Measurements from ENCODE around the gene ADH7.

ADH7 gene

GRCh38 chr4:99468889-99469288 is 33.7 kb upstream of the ADH7 start:
- H3K27me3 ChIP-seq (ENCODE audit: insufficient read depth, poor library complexity, severe bottlenecking), result no peaks in the 10 kb centered on the region
- DNase-seq (ENCODE audit: low spot score), result no peak
- H3K4me3 ChIP-seq (ENCODE audit: severe bottlenecking), result no peak overlapping the region
- H3K36me3 ChIP-seq (ENCODE audit: low read depth), result no peaks in the 10 kb centered on the region
- H3K27ac ChIP-seq (ENCODE audit: poor library complexity, severe bottlenecking), result no peak overlapping the region
- H3K4me1 ChIP-seq (ENCODE audit: insufficient read depth, poor library complexity, severe bottlenecking), result no peaks in the 10 kb centered on the region
- no peak for ATAC-seq (ENCODE audit: low read depth)
- H3K9me3 ChIP-seq (ENCODE audit: severe bottlenecking), result no peaks in the 10 kb centered on the region
- no peak for TF ChIP-seq CTCF (IDR thresholded peaks at IDR 0.05; ENCODE audit: poor library complexity, severe bottlenecking)

- Histone ChIP-seq H3K9me3 (ENCODE audit: severe bottlenecking) (no peaks in the 10 kb centered on the region), H3K4me1 (ENCODE audit: insufficient read depth, poor library complexity, severe bottlenecking) (no peaks in the 10 kb centered on the region), H3K27me3 (ENCODE audit: insufficient read depth, poor library complexity, severe bottlenecking) (no peaks in the 10 kb centered on the region), H3K27ac (ENCODE audit: poor library complexity, severe bottlenecking) (no peak overlapping the region), H3K36me3 (ENCODE audit: low read depth) (no peaks in the 10 kb centered on the region), H3K4me3 (ENCODE audit: severe bottlenecking) (no peak overlapping the region)
- DNase-seq (ENCODE audit: low spot score) (no peak), ATAC-seq (ENCODE audit: low read depth) (no peak)
- TF ChIP-seq CTCF (IDR thresholded peaks at IDR 0.05; ENCODE audit: poor library complexity, severe bottlenecking), result no peak
Observed at GRCh38 chr4:99467887-99468286, 32.7 kb upstream of the ADH7 start.

GRCh38 chr4:99463566-99463965 is 28.4 kb upstream of the ADH7 start:
- TF ChIP-seq CTCF (IDR thresholded peaks at IDR 0.05; ENCODE audit: poor library complexity, severe bottlenecking), result no peak
- DNase-seq (ENCODE audit: low spot score) (no peak), ATAC-seq (ENCODE audit: low read depth) (no peak)
- Histone ChIP-seq H3K9me3 (ENCODE audit: severe bottlenecking) (no peaks in the 10 kb centered on the region), H3K36me3 (ENCODE audit: low read depth) (no peaks in the 10 kb centered on the region), H3K27ac (ENCODE audit: poor library complexity, severe bottlenecking) (no peak overlapping the region), H3K4me3 (ENCODE audit: severe bottlenecking) (no peak overlapping the region), H3K27me3 (ENCODE audit: insufficient read depth, poor library complexity, severe bottlenecking) (no peaks in the 10 kb centered on the region), H3K4me1 (ENCODE audit: insufficient read depth, poor library complexity, severe bottlenecking) (peaks cover 15% of the 10 kb centered on the region)

GRCh38 chr4:99462875-99463464 is 27.8 kb upstream of the ADH7 start:
- H3K9me3 ChIP-seq (ENCODE audit: severe bottlenecking), result no peaks in the 10 kb centered on the region
- peak; percentile 93 for TF ChIP-seq CTCF (IDR thresholded peaks at IDR 0.05; ENCODE audit: poor library complexity, severe bottlenecking)
- H3K4me3 ChIP-seq (ENCODE audit: severe bottlenecking), result no peak overlapping the region
- ATAC-seq (ENCODE audit: low read depth), result peak; percentile 63; the same call in 2 of the 3 replicates
- H3K27ac ChIP-seq (ENCODE audit: poor library complexity, severe bottlenecking), result no peak overlapping the region
- H3K4me1 ChIP-seq (ENCODE audit: insufficient read depth, poor library complexity, severe bottlenecking), result peaks cover 21% of the 10 kb centered on the region
- H3K27me3 ChIP-seq (ENCODE audit: insufficient read depth, poor library complexity, severe bottlenecking), result no peaks in the 10 kb centered on the region
- no peak for DNase-seq (ENCODE audit: low spot score)
- H3K36me3 ChIP-seq (ENCODE audit: low read depth), result no peaks in the 10 kb centered on the region

- no peak for ATAC-seq (ENCODE audit: low read depth)
- no peaks in the 10 kb centered on the region for H3K27me3 ChIP-seq (ENCODE audit: insufficient read depth, poor library complexity, severe bottlenecking)
- H3K9me3 ChIP-seq (ENCODE audit: severe bottlenecking), result no peaks in the 10 kb centered on the region
- peaks cover 25% of the 10 kb centered on the region for H3K4me1 ChIP-seq (ENCODE audit: insufficient read depth, poor library complexity, severe bottlenecking)
- H3K27ac ChIP-seq (ENCODE audit: poor library complexity, severe bottlenecking), result no peak overlapping the region
- no peak for TF ChIP-seq CTCF (IDR thresholded peaks at IDR 0.05; ENCODE audit: poor library complexity, severe bottlenecking)
- no peak overlapping the region for H3K4me3 ChIP-seq (ENCODE audit: severe bottlenecking)
- no peak for DNase-seq (ENCODE audit: low spot score)
- H3K36me3 ChIP-seq (ENCODE audit: low read depth), result no peaks in the 10 kb centered on the region
Observed at GRCh38 chr4:99461623-99462401, 26.7 kb upstream of the ADH7 start.

All from RWPE2 (cell line).